H9 (cell line): ENCODE data around the gene SLC13A4. TPM values are rescaled to one million over a fixed set of nuclear protein-coding genes. Genes with fewer than 3 reads are reported as not detected.

Experiments used
- DNase-seq: peaks from one replicate; pipeline ENCODE4 v3.0.0-alpha.2; 2017
- H2AFZ ChIP-seq: one replicate; pipeline ENCODE4 v1.6.1; 2013; ENCODE audit warnings: mild to moderate bottlenecking, low read length, control low read depth, moderate library complexity
- H2AK5ac ChIP-seq: 2 replicates; pipeline ENCODE4 v1.6.1; 2013; ENCODE audit warnings: low read length, control low read depth, mixed read lengths; ENCODE audit not compliant: insufficient read length
- H2BK120ac ChIP-seq: one replicate; pipeline ENCODE4 v1.6.1; 2013; ENCODE audit warnings: low read depth, mild to moderate bottlenecking, low read length, control low read depth, inconsistent platforms; ENCODE audit not compliant: poor library complexity, severe bottlenecking
- H2BK12ac ChIP-seq: 2 replicates; pipeline ENCODE4 v1.6.1; 2013; ENCODE audit warnings: low read length, control low read depth, mixed read lengths, low read depth; ENCODE audit not compliant: insufficient read length
- H2BK15ac ChIP-seq: 2 replicates; pipeline ENCODE4 v1.6.1; 2013; ENCODE audit warnings: low read depth, low read length, control low read depth
- H2BK20ac ChIP-seq: one replicate; pipeline ENCODE4 v1.6.1; 2013; ENCODE audit warnings: low read depth, mild to moderate bottlenecking, low read length, control low read depth, inconsistent platforms; ENCODE audit not compliant: poor library complexity, severe bottlenecking
- H2BK5ac ChIP-seq: 2 replicates; pipeline ENCODE4 v1.6.1; 2013; ENCODE audit warnings: low read length, control low read depth, mixed read lengths; ENCODE audit not compliant: insufficient read length
- H3K14ac ChIP-seq: 2 replicates; pipeline ENCODE4 v1.6.1; 2013; ENCODE audit warnings: low read length, control low read depth; ENCODE audit not compliant: insufficient read depth
- H3K18ac ChIP-seq: 2 replicates; pipeline ENCODE4 v1.6.1; 2013; ENCODE audit warnings: low read depth, mild to moderate bottlenecking, mixed read lengths, low read length, control low read depth; ENCODE audit not compliant: insufficient read length
- H3K23ac ChIP-seq: 2 replicates; pipeline ENCODE4 v1.6.1; 2013; ENCODE audit warnings: low read length, control low read depth, mixed read lengths, low read depth; ENCODE audit not compliant: insufficient read length
- H3K23me2 ChIP-seq: 2 replicates; pipeline ENCODE4 v1.6.1; 2013; ENCODE audit warnings: low read depth, mild to moderate bottlenecking, mixed read lengths, low read length, control low read depth; ENCODE audit not compliant: insufficient read length, poor library complexity, severe bottlenecking
- H3K27ac ChIP-seq: 2 replicates; pipeline ENCODE4 v1.5.1; 2013; ENCODE audit warnings: low read length, control low read depth, mixed read lengths, low read depth; ENCODE audit not compliant: insufficient read length
- H3K27me3 ChIP-seq: 2 replicates; pipeline ENCODE4 v1.6.1; 2013; ENCODE audit warnings: low read length, control low read depth, inconsistent platforms; ENCODE audit not compliant: insufficient read depth
- H3K4ac ChIP-seq: 2 replicates; pipeline ENCODE4 v1.6.1; 2013; ENCODE audit warnings: low read depth, mild to moderate bottlenecking, control low read depth, inconsistent platforms, low read length, moderate library complexity
- H3K4me1 ChIP-seq: 2 replicates; pipeline ENCODE4 v1.6.1; 2013; ENCODE audit warnings: low read length, control low read depth, inconsistent platforms; ENCODE audit not compliant: insufficient read depth
- H3K4me2 ChIP-seq: 2 replicates; pipeline ENCODE4 v1.6.1; 2013; ENCODE audit warnings: low read length, control low read depth, mixed read lengths; ENCODE audit not compliant: insufficient read length, insufficient read depth
- H3K56ac ChIP-seq: 2 replicates; pipeline ENCODE4 v1.6.1; 2013; ENCODE audit warnings: low read depth, mild to moderate bottlenecking, mixed read lengths, low read length, control low read depth; ENCODE audit not compliant: insufficient read length
- H3K79me1 ChIP-seq: 2 replicates; pipeline ENCODE4 v1.6.1; 2013; ENCODE audit warnings: low read depth, mild to moderate bottlenecking, moderate library complexity, low read length, control low read depth, inconsistent platforms; ENCODE audit not compliant: insufficient read depth, poor library complexity, severe bottlenecking
- H3K79me2 ChIP-seq: 2 replicates; pipeline ENCODE4 v1.6.1; 2013; ENCODE audit warnings: low read length, control low read depth, inconsistent platforms; ENCODE audit not compliant: insufficient read depth
- H3K9ac ChIP-seq: 2 replicates; pipeline ENCODE4 v1.6.1; 2013; ENCODE audit warnings: low read length, control low read depth, mixed read lengths; ENCODE audit not compliant: insufficient read length; ENCODE audit errors: extremely low read depth
- H3K9me3 ChIP-seq: one replicate; pipeline ENCODE4 v1.6.1; 2013; ENCODE audit warnings: low read depth, low read length, inconsistent platforms; ENCODE audit not compliant: control insufficient read depth
- H3T11ph ChIP-seq: one replicate; pipeline ENCODE4 v1.6.1; 2013; ENCODE audit warnings: mild to moderate bottlenecking, low read length, control low read depth, inconsistent platforms
- H4K20me1 ChIP-seq: one replicate; pipeline ENCODE4 v1.6.1; 2013; ENCODE audit not compliant: control insufficient read depth, insufficient read length, insufficient read depth
- H4K5ac ChIP-seq: 2 replicates; pipeline ENCODE4 v1.6.1; 2013; ENCODE audit warnings: low read depth, mild to moderate bottlenecking, mixed read lengths, low read length, control low read depth; ENCODE audit not compliant: insufficient read length
- H4K8ac ChIP-seq: replicated peaks from 2 replicates; pipeline ENCODE4 v1.6.1; 2013; ENCODE audit warnings: low read length, control low read depth, mixed read lengths, low read depth; ENCODE audit not compliant: insufficient read length
- H4K91ac ChIP-seq: 2 replicates; pipeline ENCODE4 v1.6.1; 2013; ENCODE audit warnings: low read depth, mild to moderate bottlenecking, moderate library complexity, mixed read lengths, low read length, control low read depth; ENCODE audit not compliant: insufficient read length
- H3K27ac Mint-ChIP-seq, 3 experiments: 2 replicates in 2 of 3; 3 replicates in 1 of 3; pipeline ENCODE4 v1.8.0; 2020 to 2021; ENCODE audit warnings: mixed read lengths in 3 of 3, mild to moderate bottlenecking in 1 of 3, moderate library complexity in 1 of 3
- H3K27me3 Mint-ChIP-seq: 2 replicates; pipeline ENCODE4 v1.8.0; 2021; ENCODE audit warnings: low read depth, mild to moderate bottlenecking, moderate library complexity, mixed read lengths
- H3K36me3 Mint-ChIP-seq, 3 experiments: 2 replicates in 2 of 3; 3 replicates in 1 of 3; pipeline ENCODE4 v1.8.0; 2020 to 2021; ENCODE audit warnings: low read depth in 3 of 3, mixed read lengths in 3 of 3; ENCODE audit not compliant: insufficient read depth in 1 of 3
- H3K4me1 Mint-ChIP-seq, 2 experiments: 2 replicates each; pipeline ENCODE4 v1.8.0; 2020; ENCODE audit warnings: mixed read lengths in 2 of 2
- H3K4me3 Mint-ChIP-seq, 2 experiments: 2 replicates in 1 of 2; 3 replicates in 1 of 2; pipeline ENCODE4 v1.8.0; 2020 to 2021; ENCODE audit warnings: mild to moderate bottlenecking in 2 of 2, mixed read lengths in 2 of 2, moderate library complexity in 1 of 2
- H3K9me3 Mint-ChIP-seq, 2 experiments: 2 replicates in 1 of 2; 3 replicates in 1 of 2; pipeline ENCODE4 v1.8.0; 2020; ENCODE audit warnings: mild to moderate bottlenecking in 2 of 2, mixed read lengths in 2 of 2, moderate library complexity in 1 of 2
- CTCF ChIP-seq: fragments of 200-600 bp; sonication (generic); conservative IDR thresholded peaks from 3 replicates; pipeline ENCODE4 v1.8.0; 2021; ENCODE audit warnings: antibody characterized with exemption, mild to moderate bottlenecking
- WGBS: extraction: QIAGEN DNeasy Blood & Tissue Kit; methylation state at CpG from one replicate; pipeline ENCODE4 v1.1.7; 2013; ENCODE audit warnings: missing lambda C conversion rate, low lambda C conversion rate, mixed read lengths; ENCODE audit not compliant: insufficient read length; ENCODE audit errors: extremely low coverage; 5-methylcytosine and 5-hydroxymethylcytosine counted together
- total RNA-seq: library from RNA; stranded (reverse); gene quantifications from 2 replicates; pipeline ENCODE4 v1.2.1, GENCODE V29; 2021

The SLC13A4 gene
- total RNA-seq, 1 experiment from 2014 or later: 3.5 TPM

GRCh38 chr7:135682191-135682590, 45.8 kb downstream of the SLC13A4 start:
- H3K4me1 Mint-ChIP-seq: peaks cover 0 to 6% of the 10 kb centered on the region in 2 experiments; a peak in 1 of 4 replicates
- no peak overlapping the region for H2BK12ac ChIP-seq
- peak overlapping the region in 1 of 3 experiments; percentile 80; a peak in 1 of 7 replicates for H3K27ac Mint-ChIP-seq
- H4K5ac ChIP-seq: no peak overlapping the region
- H2BK120ac ChIP-seq: no peak overlapping the region
- no peaks in the 10 kb centered on the region; the same call in 1 of the 2 replicates for H3K4me1 ChIP-seq
- no peaks in the 10 kb centered on the region for H3K27me3 ChIP-seq
- H3K23me2 ChIP-seq: no peaks in the 10 kb centered on the region
- no peak overlapping the region for H3K9ac ChIP-seq
- no peak overlapping the region for H3T11ph ChIP-seq
- H3K27ac ChIP-seq: no peak overlapping the region
- H3K79me1 ChIP-seq: no peaks in the 10 kb centered on the region
- no peak overlapping the region for H3K56ac ChIP-seq
- H3K27me3 Mint-ChIP-seq: no peaks in the 10 kb centered on the region
- no peaks in the 10 kb centered on the region for H4K20me1 ChIP-seq
- no peak overlapping the region for H4K91ac ChIP-seq
- H3K36me3 Mint-ChIP-seq: peaks cover 0 to 16% (median 9%) of the 10 kb centered on the region in 3 experiments; a peak in 5 of 7 replicates
- H4K8ac ChIP-seq: no peak overlapping the region
- no peaks in the 10 kb centered on the region for H3K79me2 ChIP-seq
- no peak overlapping the region for H3K4me2 ChIP-seq
- no peak overlapping the region for H2BK5ac ChIP-seq
- no peak overlapping the region for H3K23ac ChIP-seq
- no peak for TF ChIP-seq CTCF
- DNase-seq: no peak
- no peak overlapping the region for H3K14ac ChIP-seq
- H3K18ac ChIP-seq: no peak overlapping the region
- no CpG with 5 or more reads among the region's 3 CpGs for WGBS
- no peaks in the 10 kb centered on the region for H3K9me3 Mint-ChIP-seq
- H3K4ac ChIP-seq: no peak overlapping the region
- no peak overlapping the region for H2AK5ac ChIP-seq
- no peak overlapping the region for H2BK15ac ChIP-seq
- no peaks in the 10 kb centered on the region for H3K9me3 ChIP-seq
- no peak overlapping the region for H2AFZ ChIP-seq
- H2BK20ac ChIP-seq: no peak overlapping the region
- H3K4me3 Mint-ChIP-seq: no peak overlapping the region
